Stimulated activated CD4-positive, alpha-beta T cell treated with anti-CD3 and anti-CD28 coated beads, Interleukin-12 subunit alpha, Interleukin-12 subunit beta, amount 100 ng/mL, for 4 hours (primary cell): Measurements from ENCODE around the gene NLGN1.

ENCODE experiments used
- DNase-seq: peaks from one replicate; pipeline ENCODE4 v3.0.0-alpha.2; 2020

Gene NLGN1

DNA sequence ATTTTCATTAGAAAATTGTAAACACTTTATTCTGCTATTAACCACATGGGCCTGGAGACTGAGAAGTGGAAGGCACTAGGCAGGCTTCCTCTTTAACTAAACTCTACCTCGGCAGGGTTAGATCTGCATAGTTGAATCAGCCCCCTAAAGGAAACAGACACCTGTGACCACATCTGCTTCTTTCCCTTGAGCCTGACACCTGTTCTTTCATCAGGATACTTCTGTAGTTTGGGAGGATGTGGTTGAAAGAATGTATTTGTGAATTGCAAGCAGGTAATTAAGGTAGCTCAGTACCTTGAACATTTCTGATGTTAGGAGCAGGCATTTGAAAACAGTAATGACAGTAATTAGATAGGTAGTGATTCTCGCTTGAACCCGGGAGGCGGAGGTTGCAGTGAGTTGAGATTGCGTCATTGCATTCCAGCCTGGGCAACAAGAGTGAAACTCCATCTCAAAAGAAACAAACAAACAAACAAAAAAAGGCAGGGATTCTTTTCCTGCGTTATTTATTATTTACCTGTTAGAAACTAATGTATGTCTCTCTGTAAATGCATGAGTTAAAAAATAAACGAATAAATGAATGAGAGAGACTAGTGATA is 468.5 kb downstream of the NLGN1 start:
- DNase-seq: no peak

DNA sequence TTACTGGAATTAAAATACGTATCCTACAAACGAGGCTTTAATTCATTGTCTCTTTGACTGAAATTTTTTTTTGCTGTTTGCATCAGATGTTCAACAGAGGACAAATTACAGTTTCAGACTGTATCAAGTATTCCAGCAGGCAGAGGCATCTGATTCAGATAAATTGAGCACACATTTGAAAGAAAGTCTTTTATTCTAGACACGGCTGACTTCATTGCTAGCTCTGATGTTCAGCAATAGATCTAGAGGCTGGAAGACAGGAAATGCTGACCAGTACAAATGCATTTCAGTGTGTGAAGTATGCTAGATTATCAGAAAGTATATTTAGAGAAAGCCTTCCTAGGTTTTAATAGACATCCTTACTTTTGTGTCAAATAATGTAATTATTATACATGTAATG is 472.2 kb downstream of the NLGN1 start:
- no peak for DNase-seq

- DNase-seq: no peak
These were observed 473.4 kb downstream of the NLGN1 start for GRCh38 chr3:173870976-173871375.

GRCh38 chr3:173875790-173876189 is 478.2 kb downstream of the NLGN1 start:
- no peak for DNase-seq

DNA sequence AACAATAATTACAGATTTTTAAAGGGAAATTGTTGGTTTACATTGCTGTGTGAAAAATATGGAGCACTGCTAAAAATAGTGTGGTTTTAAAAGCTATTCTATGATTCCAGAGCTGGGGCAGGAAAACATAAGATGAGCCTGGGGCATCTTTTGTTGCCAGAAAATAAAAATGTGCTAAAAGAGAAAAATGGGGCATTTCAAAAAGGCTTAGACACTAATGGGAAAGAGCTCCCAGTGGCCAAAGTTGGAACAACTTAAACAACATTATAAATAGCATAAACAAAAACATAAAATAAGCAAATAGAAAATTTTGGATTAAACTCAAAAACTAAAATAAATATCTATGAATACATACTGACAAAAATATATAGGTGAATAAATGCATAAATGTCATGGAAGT is 478.9 kb downstream of the NLGN1 start:
- DNase-seq: no peak

DNA sequence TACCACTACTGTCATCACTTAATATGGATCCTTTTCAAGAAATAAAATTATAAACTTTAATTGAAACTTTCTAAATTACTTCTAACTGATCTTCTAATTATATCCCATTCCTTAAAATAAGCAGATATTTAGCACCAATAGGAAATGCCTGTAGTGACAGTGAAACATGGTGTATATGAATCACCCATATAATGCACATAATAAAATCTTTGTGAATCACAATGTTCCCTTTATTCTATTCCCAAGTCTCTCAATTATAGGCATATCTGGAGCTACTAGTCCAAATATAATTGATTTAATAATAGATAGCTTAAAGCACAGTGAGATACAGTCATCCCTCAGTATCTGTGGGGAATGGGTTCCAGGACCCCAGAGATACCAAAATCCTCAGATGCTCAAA is 490.3 kb downstream of the NLGN1 start:
- DNase-seq: no peak

GRCh38 chr3:173889596-173889995 is 492.1 kb downstream of the NLGN1 start:
- no peak for DNase-seq

GRCh38 chr3:173890091-173890490 is 492.5 kb downstream of the NLGN1 start:
- no peak for DNase-seq

GRCh38 chr3:173891272-173892100 is 493.9 kb downstream of the NLGN1 start:
- DNase-seq: no peak

DNA sequence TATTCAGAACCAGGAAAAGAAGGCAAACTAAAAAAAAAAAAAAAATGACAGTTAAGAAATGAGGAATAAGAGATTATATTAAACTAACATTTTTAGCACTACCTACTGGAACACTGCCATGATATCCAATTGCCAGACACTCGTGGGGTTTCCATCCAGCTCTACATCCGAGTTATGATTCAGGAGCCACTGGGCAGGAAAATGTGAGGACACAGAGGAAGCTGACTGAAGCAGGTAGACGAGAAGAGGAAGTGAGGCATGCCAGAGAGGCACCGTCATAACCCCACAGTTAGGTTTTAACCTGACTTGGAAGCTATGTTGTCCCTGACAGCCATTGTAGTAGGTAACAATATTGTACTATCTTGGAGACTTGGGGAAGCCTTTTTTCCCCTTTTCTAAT is 495.0 kb downstream of the NLGN1 start:
- DNase-seq: no peak

DNA sequence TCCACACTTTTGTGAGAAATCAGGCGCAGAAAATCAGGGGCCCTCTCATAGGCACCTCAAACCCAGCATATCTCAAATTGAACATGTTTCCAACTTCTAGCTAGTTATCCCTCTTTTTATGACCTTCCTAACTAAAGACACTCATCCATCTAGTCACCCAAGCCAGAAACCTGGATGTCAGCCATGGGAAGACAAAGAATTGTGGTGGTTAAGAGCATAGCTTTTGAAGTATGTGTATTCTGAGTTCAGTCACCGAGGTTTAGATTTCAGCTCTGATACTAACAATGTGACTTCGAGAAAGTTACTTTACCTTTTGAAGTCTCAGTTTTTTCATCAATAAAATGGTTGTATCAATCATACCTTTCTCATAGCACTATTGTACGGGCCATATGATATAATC is 495.5 kb downstream of the NLGN1 start:
- DNase-seq: no peak

- DNase-seq: no peak
These were observed 496.3 kb downstream of the NLGN1 start for GRCh38 chr3:173893835-173894234.

DNA sequence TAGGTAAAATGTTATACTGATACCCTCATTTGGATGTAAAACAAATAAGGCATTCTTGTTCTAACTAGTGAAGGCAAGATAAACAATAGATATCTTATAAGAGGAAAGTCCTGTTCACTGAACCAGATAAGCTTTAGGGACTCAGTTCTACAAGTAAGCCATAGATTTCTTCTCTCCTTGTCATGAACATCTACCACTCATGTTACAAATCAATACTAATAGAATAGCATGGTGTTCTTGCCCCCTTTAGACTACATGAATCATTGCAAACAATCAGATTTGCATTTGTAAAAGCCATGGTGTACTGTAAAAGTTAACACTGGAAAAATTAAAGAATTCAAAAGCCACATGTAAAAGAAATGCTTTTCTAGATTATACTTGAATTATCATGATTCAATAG is 500.1 kb downstream of the NLGN1 start:
- DNase-seq: no peak

- no peak for DNase-seq
These were observed 504.1 kb downstream of the NLGN1 start for GRCh38 chr3:173901649-173902048.

GRCh38 chr3:173902401-173902800 is 504.9 kb downstream of the NLGN1 start:
- no peak for DNase-seq

- no peak for DNase-seq
These were observed 505.3 kb downstream of the NLGN1 start for GRCh38 chr3:173902871-173903270.

DNA sequence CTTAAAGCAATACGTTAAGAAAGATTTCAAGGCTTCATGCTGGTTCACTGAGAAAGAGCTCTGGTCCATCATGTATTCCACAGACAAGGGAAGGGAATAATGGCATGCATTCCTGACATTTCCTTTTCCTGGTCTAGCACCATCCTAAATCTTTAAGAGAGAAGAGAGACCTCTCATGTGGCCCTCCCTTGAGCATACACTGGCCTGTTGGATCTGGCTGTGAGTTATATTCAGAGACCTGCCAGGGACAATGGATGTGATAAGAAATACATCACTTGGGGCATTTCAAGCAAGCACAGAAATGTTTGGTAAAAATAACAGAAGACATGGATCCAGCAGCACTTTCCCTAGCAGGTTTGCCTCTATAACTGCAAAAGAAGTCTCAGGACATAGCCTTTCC is 507.8 kb downstream of the NLGN1 start:
- DNase-seq: no peak

DNA sequence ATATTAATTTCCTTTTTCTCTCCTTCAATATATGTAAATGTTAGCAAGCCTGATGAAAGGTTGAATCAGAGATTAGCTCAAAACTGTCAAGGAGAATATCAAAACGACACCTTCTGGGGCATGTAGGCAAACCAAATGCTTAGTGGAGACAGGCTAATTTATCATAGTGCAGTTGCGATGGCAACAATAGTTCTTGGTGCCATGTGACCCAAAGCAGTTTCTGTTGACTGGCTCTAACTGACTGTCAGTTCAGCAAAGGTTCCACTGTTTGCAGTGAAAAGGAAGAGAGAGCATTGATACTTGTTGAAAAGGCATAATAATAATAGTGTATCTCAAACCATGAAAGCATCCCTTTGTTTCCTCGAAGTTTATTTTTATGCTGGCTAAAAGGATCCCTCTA is 513.9 kb downstream of the NLGN1 start:
- no peak for DNase-seq

DNA sequence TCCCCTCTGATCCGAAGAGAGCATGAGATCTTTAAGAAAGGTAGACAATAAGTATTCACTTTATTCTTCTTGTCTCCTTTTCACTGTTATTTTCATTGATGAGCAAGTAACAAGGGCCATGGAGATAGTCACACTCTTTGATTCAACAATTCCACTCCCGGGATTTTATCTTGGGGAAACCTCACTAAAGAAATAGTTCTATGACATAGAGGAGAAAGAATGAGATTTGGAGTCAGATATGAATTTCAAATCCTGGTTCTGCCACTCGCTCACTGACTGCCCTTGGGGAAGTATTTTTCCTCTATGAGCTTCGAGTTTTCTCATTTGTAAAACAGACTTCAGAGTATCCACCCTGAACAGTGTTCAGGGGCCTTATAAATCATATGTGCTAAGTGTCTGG is 514.6 kb downstream of the NLGN1 start:
- no peak for DNase-seq

DNA sequence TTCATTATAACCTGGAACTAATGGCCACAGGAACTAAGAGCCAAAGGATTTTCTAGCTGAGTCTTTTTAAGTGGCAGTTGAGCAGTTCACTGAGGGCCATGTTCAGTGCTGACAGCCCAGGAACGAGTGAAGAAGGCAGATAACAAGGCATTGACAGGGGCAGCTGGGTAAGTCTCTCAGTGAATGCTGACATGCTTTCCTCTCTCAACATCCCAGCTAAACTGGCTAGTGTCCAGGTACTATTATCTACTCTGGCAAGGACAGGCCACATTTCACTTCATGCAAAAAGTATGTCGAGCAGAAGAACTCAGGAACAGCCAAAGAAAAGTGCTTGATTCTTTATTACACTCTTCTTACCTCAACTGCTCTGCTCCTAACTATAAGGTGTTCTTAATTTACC is 515.9 kb downstream of the NLGN1 start:
- no peak for DNase-seq

GRCh38 chr3:173913974-173914421 is 516.5 kb downstream of the NLGN1 start:
- DNase-seq: no peak

DNA sequence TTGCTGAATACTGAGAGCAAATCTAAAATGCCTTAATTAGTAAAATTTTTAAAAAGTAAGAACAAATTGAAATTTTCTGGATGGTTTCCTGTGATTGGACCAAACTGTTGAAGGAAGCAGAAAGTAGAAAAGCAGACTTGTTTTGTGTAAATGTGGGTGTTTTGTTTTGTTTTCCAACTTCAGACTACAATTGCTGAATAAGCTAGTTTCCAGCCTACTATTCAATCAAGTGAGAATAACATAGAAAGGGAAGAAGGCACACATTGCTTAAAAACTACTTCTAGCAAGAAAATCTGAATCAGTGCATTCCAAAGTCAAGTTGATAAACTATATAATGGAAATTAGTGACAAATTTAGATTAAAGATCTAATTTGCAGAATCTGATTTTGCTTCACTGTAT is 519.3 kb downstream of the NLGN1 start:
- DNase-seq: no peak

GRCh38 chr3:173920386-173920785 is 522.8 kb downstream of the NLGN1 start:
- DNase-seq: no peak

DNA sequence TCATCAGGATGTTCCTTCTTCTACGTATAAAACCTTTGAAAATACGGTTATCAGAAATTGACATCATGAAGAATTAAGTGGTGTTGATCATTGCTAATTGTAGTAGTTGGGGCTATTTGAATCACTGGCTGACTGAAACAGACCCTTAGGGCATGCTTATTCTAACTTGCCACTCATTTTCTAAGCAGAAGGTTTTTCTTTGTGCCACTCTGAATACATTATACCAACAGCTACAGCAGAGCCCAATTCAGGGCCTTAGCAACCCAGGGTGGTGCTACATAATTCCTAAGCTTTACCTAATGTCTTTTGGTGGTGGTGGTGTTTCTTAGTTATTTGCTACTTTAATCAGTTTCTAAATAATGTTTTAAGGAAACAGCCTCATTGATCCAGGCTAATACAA is 524.2 kb downstream of the NLGN1 start:
- DNase-seq: no peak

GRCh38 chr3:173923204-173923603 is 525.7 kb downstream of the NLGN1 start:
- DNase-seq: no peak
